GM23338 (cell line): ENCODE data around the gene PAPOLG. TPM values are rescaled to one million over a fixed set of nuclear protein-coding genes. Genes with fewer than 3 reads are reported as not detected.

Source experiments
- ATAC-seq: fragments of 200-7000 bp; cut with Tn5 transposase; 3 replicates; pipeline ENCODE4 v1.9.1; 2020
- DNase-seq: peaks from one replicate; pipeline ENCODE4 v3.0.0-alpha.2; 2015; ENCODE audit warnings: low spot score
- H2AFZ ChIP-seq: fragments of 200-600 bp; sonication (generic); 2 replicates; pipeline ENCODE4 v1.8.0; 2016; ENCODE audit warnings: antibody characterized with exemption, mild to moderate bottlenecking, moderate library complexity
- H3F3A ChIP-seq: fragments of 200-600 bp; sonication (generic); replicated peaks from 2 replicates; pipeline ENCODE4 v1.8.0; 2017; ENCODE audit warnings: antibody characterized with exemption, mixed run types, low read depth
- H3K27ac ChIP-seq: fragments of 200-600 bp; sonication (generic); 2 replicates; pipeline ENCODE4 v1.6.1; 2016; ENCODE audit warnings: low read depth
- H3K27me3 ChIP-seq: fragments of 200-600 bp; sonication (generic); 2 replicates; pipeline ENCODE4 v1.8.0; 2016; ENCODE audit warnings: mild to moderate bottlenecking, mixed run types, moderate library complexity; ENCODE audit not compliant: insufficient read depth
- H3K36me3 ChIP-seq: fragments of 200-600 bp; sonication (generic); 2 replicates; pipeline ENCODE4 v1.8.0; 2016; ENCODE audit warnings: mild to moderate bottlenecking; ENCODE audit not compliant: insufficient read depth
- H3K4me1 ChIP-seq: fragments of 200-600 bp; sonication (generic); 2 replicates; pipeline ENCODE4 v1.8.0; 2016; ENCODE audit warnings: mild to moderate bottlenecking, moderate library complexity; ENCODE audit not compliant: insufficient read depth
- H3K4me2 ChIP-seq: fragments of 200-600 bp; sonication (generic); 2 replicates; pipeline ENCODE4 v1.7.1; 2017; ENCODE audit warnings: mixed run types
- H3K4me3 ChIP-seq: fragments of 200-600 bp; sonication (generic); 2 replicates; pipeline ENCODE4 v1.6.1; 2016; ENCODE audit warnings: mixed run types
- H3K79me2 ChIP-seq: fragments of 200-600 bp; sonication (generic); replicated peaks from 2 replicates; pipeline ENCODE4 v1.8.0; 2017; ENCODE audit warnings: mild to moderate bottlenecking; ENCODE audit not compliant: insufficient read depth
- H3K9me2 ChIP-seq: fragments of 200-600 bp; sonication (generic); 2 replicates; pipeline ENCODE4 v1.8.0; 2017; ENCODE audit not compliant: insufficient read depth
- H4K20me1 ChIP-seq: fragments of 200-600 bp; sonication (generic); replicated peaks from 2 replicates; pipeline ENCODE4 v1.8.0; 2017; ENCODE audit warnings: mild to moderate bottlenecking; ENCODE audit not compliant: insufficient read depth
- H3K27ac Mint-ChIP-seq: 2 replicates; pipeline ENCODE4 v1.8.0; 2020; ENCODE audit warnings: inconsistent platforms, mild to moderate bottlenecking, moderate library complexity, mixed read lengths
- H3K27me3 Mint-ChIP-seq: 3 replicates; pipeline ENCODE4 v1.8.0; 2022; ENCODE audit warnings: low read depth, mild to moderate bottlenecking, moderate library complexity, mixed read lengths, inconsistent platforms; ENCODE audit not compliant: insufficient read depth, poor library complexity
- H3K36me3 Mint-ChIP-seq: 3 replicates; pipeline ENCODE4 v1.8.0; 2021; ENCODE audit warnings: low read depth, mild to moderate bottlenecking, inconsistent platforms, moderate library complexity, mixed read lengths
- H3K4me1 Mint-ChIP-seq: 3 replicates; pipeline ENCODE4 v1.8.0; 2020; ENCODE audit warnings: mild to moderate bottlenecking, inconsistent platforms, mixed read lengths
- H3K4me3 Mint-ChIP-seq: 3 replicates; pipeline ENCODE4 v1.8.0; 2021; ENCODE audit warnings: moderate library complexity, mild to moderate bottlenecking, inconsistent platforms, mixed read lengths
- H3K9me3 Mint-ChIP-seq: 3 replicates; pipeline ENCODE4 v1.8.0; 2020; ENCODE audit warnings: moderate library complexity, mild to moderate bottlenecking, inconsistent platforms, mixed read lengths
- CTCF ChIP-seq, 2 experiments: fragments of 200-600 bp in 1 of 2; sonication (generic) in 1 of 2; conservative IDR thresholded peaks; 2 replicates each; pipeline versions ENCODE4 v1.5.1 to v1.6.1; 2016 to 2017; ENCODE audit warnings: antibody characterized with exemption in 2 of 2, low read depth in 2 of 2, mild to moderate bottlenecking in 2 of 2, moderate library complexity in 1 of 2
- ETS1 ChIP-seq: IDR thresholded peaks from 2 replicates; pipeline ENCODE4 v1.6.1; 2016; ENCODE audit warnings: antibody characterized with exemption
- EZH2 ChIP-seq: fragments of 200-600 bp; sonication (generic); IDR thresholded peaks from one replicate; pipeline ENCODE4 v1.8.0; 2017; ENCODE audit warnings: antibody characterized with exemption, mild to moderate bottlenecking, low read depth; ENCODE audit not compliant: unreplicated experiment
- NANOG ChIP-seq: IDR thresholded peaks from 2 replicates; pipeline ENCODE4 v1.6.1; 2016; ENCODE audit warnings: antibody characterized with exemption, borderline replicate concordance
- REST ChIP-seq: IDR thresholded peaks from one replicate; pipeline ENCODE4 v1.6.1; 2018; ENCODE audit warnings: antibody characterized with exemption; ENCODE audit not compliant: unreplicated experiment
- ZNF331 ChIP-seq: fragments of 250-450 bp; sonication (Bioruptor Pico); IDR thresholded peaks from 2 replicates; pipeline ENCODE4 v1.5.0; 2020; ENCODE audit warnings: low read depth, mild to moderate bottlenecking, moderate library complexity
- polyA plus RNA-seq: library from polyadenylated mRNA; unstranded; fragments of >200 nt; fragmentation: Nextera tagmentation; extraction: Ambion mirVana; gene quantifications from 2 replicates; pipeline ENCODE4 v1.2.1, GENCODE V29; 2016
- total RNA-seq: library from RNA; depleted of rRNA; stranded (reverse); fragments of >200 nt; shearing (Covaris generic); gene quantifications from 2 replicates; pipeline ENCODE4 v1.2.3, GENCODE V29; 2014

PAPOLG gene
- total and polyA plus RNA-seq, 2 experiments from 2014 or later, result 13.8 to 31.2 TPM

- ATAC-seq (no peak), DNase-seq (no peak)
- H3K36me3 Mint-ChIP-seq, result no peaks in the 10 kb centered on the region
- Histone ChIP-seq H2AFZ (no peak overlapping the region), H3K4me1 (no peaks in the 10 kb centered on the region), H4K20me1 (no peaks in the 10 kb centered on the region), H3K27me3 (no peaks in the 10 kb centered on the region), H3K27ac (no peak overlapping the region), H3K36me3 (no peaks in the 10 kb centered on the region), H3K9me2 (no peaks in the 10 kb centered on the region), H3K79me2 (no peaks in the 10 kb centered on the region), H3K4me3 (no peak overlapping the region), H3K4me2 (no peak overlapping the region), H3F3A (no peaks in the 10 kb centered on the region)
- no peak overlapping the region for H3K27ac Mint-ChIP-seq
- H3K9me3 Mint-ChIP-seq, result no peaks in the 10 kb centered on the region
- H3K4me3 Mint-ChIP-seq, result no peak overlapping the region
- H3K27me3 Mint-ChIP-seq, result peaks cover 7% of the 10 kb centered on the region
- no peak for TF ChIP-seq EZH2
- TF ChIP-seq ZNF331 (CRISPR knock-in tag), result no peak
- TF ChIP-seq CTCF (conservative IDR thresholded peaks at IDR 0.05; ENCODE audit: low read depth in 2 of 2), result peak; percentile 36 to 50
- H3K4me1 Mint-ChIP-seq, result no peaks in the 10 kb centered on the region; the same call in 2 of the 3 replicates
Measured at GRCh38 chr2:60818272-60818671, 62.2 kb downstream of the PAPOLG start.

- H3K27ac ChIP-seq, result no peak overlapping the region
- ATAC-seq (no peak), DNase-seq (no peak)
- Mint-ChIP-seq H3K27ac (0 out of 2 replicates have a peak overlapping the region, but pooled peaks have one; percentile 67), H3K4me1 (no peaks in the 10 kb centered on the region; the same call in 2 of the 3 replicates), H3K9me3 (no peaks in the 10 kb centered on the region), H3K36me3 (no peaks in the 10 kb centered on the region), H3K4me3 (no peak overlapping the region), H3K27me3 (peaks cover 7% of the 10 kb centered on the region)
- no peak overlapping the region for H3K4me2 ChIP-seq
- H2AFZ ChIP-seq, result peak overlapping the region; percentile 59; the same call in 1 of the 2 replicates
- no peaks in the 10 kb centered on the region for H4K20me1 ChIP-seq
- H3K79me2 ChIP-seq, result no peaks in the 10 kb centered on the region
- H3K36me3 ChIP-seq, result no peaks in the 10 kb centered on the region
- H3F3A ChIP-seq, result no peaks in the 10 kb centered on the region
- H3K27me3 ChIP-seq, result no peaks in the 10 kb centered on the region
- H3K9me2 ChIP-seq, result no peaks in the 10 kb centered on the region
- H3K4me1 ChIP-seq, result no peaks in the 10 kb centered on the region
- H3K4me3 ChIP-seq, result no peak overlapping the region
- TF ChIP-seq NANOG, result no peak
- TF ChIP-seq CTCF (conservative IDR thresholded peaks at IDR 0.05; ENCODE audit: low read depth in 2 of 2), result no peak
- no peak for TF ChIP-seq ETS1
- no peak for TF ChIP-seq REST
Measured at GRCh38 chr2:60819155-60819862, 63.2 kb downstream of the PAPOLG start.
